HG02973 (cell line): Measurements from ENCODE around the gene MAGI3.
"Not testable (repeated sequence)": the region's sequence is repeated elsewhere in the genome, so short reads cannot be mapped to it uniquely, and the experiment has no call there.

Experiments
- ATAC-seq: cut with Tn5 transposase; IDR thresholded peaks from one replicate; pipeline ENCODE4 v1.9.1; 2021; ENCODE audit warnings: moderate library complexity; ENCODE audit not compliant: unreplicated experiment

MAGI3 gene

DNA sequence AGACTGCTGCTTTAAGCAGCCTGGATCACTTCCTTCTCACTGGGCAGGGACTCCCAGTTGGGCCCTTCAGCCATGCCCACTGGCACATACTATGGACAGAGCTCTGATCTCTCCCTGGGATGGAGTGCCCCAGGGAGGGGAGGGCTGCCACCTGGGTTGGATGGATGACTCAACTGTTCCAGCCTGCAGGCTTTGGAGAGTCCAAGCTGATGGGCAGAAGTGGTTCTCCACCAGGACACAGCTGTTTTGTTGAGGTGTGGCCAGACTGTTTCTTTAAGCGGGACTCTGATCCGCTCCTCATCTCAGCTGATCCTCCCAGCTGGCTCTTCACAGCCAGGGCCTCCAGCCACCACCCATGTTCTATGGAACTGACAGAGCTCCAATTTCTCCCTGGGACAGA lies 166.9 kb downstream of the MAGI3 start:
- ATAC-seq, result no peak

DNA sequence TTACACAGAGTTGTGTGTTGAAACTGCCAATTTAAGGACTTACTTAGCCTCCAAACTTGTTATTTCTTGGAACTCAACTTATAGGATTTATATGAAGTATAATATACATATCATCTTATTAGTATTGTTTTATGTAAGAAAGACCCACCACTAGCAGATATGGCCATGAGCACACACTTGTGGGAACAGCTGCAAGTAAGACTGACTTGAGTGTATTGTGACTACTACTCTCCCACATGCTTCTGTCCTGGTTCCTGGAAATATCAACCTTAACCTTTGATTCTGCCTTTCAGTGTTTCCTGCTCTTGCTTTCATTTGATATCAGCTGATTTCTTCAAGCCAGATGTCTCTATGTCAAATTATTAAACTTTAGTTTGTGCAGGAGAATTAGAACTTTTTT lies 175.3 kb downstream of the MAGI3 start:
- no peak for ATAC-seq

DNA sequence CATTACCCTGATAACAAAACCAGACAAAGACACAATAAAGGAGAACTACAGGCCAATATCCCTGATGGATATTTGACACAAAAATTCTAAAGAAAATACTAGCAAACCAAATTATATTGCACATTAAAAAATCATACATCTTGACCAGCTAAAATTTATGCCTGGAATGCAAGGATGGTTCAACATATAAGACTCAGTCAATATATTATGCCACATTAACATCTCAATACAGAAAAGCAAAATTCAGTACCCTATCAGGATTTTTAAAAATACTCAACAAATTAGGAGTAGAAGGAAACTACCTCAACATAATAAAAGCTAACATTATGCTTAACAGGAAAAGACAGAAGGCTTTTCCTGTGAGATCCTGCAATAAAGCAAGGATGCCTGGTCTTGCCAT lies 177.1 kb downstream of the MAGI3 start:
- ATAC-seq, result no peak

DNA sequence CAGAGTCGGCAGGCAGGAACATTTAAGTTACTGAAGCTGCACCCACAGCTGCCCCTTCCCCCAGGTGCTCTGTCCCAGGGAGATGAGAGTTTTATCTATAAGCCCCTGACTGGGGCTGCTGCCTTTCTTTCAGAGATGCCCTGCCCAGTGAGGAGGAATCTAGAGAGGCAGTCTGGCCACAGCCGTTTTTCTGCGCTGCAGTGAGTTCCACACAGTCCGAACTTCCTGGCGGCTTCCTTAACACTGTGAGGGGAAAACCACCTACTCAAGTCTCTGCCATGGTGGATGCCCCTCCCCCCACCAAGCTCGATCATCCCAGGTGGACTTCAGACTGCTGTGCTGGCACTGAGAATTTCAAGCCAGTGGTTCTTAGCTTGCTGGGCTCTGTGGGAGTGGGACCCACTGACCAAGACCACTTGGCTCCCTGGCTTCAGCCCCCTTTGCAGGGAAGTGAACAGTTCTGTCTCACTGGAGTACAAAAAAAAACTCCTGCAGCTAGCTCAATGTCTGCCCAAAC lies 185.5 kb downstream of the MAGI3 start:
- ATAC-seq, result not testable (repeated sequence)

DNA sequence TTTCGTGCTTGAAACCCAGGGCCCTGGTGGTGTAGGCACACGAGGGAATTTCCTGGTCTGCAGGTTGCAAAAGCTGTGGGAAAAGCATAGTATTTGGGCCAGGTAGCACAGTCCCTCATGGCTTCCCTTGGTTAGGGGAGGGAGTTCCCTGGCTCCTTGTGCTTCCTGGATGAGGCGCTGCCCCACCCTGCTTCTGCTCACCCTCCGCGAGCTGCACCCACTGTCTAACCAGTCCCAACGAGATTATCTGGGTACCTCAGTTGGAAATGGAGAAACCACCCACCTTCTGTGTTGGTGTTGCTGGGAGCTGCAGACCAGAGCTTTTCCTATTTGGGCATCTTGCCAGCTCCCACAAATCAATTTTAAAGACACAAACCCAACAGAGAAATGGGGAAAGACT lies 186.0 kb downstream of the MAGI3 start:
- no peak for ATAC-seq

DNA sequence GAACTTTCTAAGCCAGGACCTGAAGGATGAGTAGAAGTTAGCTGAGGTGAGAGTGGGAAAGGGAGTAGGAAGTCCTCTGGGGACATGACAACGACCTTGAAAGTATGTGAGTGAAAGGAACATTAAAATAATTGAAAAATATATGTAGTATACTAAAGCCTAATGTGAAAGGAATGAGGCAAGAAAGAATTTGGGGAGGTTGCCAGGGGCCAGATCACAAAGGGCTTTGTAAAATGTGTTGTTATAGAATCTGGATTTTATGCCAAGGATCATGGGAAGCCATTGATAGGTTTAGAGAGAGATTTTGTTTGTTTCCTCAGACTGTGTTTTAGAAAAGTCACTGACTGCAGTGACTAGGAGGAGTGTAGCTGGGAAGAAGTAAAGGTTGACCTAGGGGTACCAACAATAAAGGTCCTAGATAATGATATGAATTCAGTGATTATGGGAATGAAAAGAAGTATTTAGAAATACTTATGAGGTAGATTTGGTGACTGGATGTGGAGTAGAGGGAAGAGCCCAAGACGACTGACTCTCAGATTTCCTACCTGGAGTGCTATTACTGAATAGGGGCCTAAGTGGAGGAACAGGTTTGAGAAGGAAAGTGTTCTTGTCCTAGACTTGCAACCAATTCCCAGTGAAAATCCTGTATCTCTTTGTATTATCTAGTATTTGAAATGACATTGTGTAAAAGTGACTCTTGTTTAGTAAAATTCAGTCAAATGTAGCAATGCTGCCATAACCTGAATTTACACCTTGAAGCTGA lies 189.1 kb downstream of the MAGI3 start:
- ATAC-seq, result no peak

DNA sequence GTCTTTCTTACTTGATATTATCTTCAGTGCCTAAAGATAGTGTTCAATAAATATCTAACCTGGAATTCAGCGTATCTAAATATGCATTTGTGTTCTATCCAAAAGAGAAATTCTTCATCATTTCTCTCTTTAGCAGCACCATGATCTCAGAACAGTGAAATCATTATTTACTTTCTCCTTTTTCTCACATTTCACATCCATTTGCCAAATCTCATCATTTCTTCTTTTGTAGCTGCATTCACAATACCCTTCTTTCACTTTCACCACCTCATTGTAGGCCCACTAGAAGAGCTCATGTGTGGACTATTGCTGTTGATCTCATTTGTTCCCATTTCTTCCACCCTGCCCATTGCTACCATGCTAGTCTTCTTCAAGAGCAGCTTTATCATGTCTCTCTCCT lies 191.0 kb downstream of the MAGI3 start:
- no peak for ATAC-seq

DNA sequence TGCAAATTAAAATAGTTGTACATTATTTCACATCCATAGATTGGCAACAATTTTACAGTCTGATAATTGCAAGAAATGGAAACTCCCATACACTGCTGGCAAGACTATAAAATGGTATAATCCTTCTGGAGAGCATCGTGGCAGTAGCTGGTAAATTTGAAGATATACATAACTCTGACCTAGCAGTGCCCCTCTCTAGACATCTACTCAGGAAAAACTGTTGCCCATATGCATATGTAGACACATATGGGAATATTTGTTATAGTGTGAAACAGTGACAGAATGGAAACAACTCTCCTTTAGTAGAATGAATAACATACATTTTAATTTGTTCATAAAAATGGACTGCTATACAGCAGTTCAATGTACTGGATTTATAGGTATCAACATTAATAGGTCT lies 191.8 kb downstream of the MAGI3 start:
- no peak for ATAC-seq

DNA sequence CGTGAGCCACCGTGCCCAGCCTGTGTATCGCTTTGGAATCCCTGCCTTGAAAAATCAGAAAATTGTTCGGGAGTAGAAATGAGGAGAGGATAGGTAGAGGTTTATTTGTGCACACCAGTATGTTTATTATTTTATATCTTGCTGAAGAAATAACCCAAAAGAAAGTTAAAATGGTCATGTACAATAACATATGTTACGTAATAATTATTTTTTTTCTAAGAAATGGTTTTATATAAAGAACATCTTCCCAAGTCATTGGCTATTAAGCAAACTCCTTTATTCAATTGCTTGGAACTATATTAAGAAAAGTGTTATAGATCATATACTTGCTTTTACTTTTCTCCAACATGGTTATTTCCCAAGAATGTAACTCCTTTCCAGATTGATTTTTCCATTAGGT lies 197.2 kb downstream of the MAGI3 start:
- ATAC-seq, result no peak

DNA sequence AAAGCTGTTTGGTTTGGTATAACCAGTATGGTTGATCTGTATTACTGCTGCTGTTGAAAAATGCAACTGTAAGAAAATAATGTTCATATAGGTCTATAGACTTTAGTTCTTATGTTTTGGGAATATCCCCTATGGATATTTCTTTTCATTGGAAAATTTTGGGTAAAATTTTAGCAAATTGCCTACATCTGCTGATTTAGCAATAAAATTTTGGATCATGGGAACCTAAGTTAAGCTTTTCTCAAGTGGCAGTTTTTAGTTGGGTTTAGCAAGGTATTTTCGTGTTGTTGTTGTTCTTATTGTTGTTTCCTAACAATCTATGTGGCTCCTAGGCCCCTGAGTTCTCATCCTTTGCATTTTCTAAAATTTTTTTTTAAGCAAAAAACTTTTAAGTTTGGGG lies 201.9 kb downstream of the MAGI3 start:
- no peak for ATAC-seq

DNA sequence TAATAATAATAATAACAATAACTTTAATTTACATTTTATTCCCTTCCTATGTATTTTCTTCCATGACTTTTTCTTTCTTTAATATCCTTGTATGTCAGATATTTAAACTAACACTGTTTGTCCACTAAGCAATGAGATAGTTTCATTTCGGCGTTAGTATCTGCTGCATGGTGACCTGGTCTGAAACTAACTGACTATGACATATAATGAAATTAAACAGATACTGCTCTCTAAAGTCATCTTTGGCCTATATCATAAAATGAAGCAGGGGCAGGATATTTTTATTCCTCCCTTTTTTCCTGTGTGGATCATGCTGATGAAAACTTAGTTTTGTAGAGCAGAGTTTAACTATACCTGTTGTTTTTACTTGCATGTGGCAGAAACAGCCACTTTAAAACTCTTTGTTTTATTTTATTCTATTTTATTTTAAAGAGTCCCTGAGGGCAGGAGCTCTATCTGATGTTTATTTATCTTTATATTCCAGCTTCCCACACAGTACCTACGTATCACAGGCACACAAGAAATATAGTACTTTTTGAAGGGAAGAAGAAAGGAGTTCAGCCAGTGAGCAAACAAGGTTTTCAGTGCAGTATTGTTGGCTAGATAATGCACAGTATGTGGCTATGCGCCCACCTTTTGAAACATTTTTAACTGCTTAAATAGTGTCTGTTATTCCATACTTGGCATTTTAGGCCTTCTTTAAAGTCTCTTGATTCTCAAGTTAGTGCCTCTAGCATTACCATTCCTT lies 203.4 kb downstream of the MAGI3 start:
- ATAC-seq, result no peak

DNA sequence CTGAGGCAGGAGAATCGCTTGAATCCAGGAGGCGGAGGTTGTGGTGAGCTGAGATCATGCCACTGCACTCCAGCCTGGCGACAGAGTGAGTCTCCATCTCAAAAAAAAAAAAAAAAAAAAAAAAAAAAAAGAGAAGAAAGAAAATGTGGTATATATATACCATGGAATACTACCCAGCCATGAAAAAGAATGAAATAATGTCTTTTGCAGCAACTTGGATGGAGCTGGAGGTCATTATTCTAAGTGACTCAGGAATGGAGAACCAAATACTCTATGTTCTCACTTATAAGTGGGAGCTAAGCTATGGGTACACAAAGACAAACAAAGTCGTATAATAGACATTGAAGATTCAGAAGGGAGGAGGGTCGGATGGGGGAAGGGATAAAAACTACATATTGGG lies 214.2 kb downstream of the MAGI3 start:
- ATAC-seq, result not testable (repeated sequence)

DNA sequence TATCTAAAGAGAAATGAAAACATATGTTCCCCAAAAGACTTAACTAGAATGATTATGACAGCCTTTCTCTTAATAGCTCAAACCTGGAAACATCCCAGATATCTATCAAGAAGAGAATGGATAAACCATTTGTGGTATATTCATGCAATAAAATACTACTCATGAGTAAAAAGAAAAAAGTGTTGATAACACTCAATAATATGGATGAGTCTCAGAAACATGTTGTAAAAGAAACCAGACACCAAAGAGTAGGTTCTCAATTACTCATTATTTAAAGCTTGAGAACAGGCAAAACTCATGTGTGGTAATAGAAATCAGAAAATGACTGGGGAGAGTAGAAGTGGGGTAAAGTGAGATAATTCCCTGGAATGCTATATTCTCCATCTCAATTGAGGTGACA lies 214.8 kb downstream of the MAGI3 start:
- no peak for ATAC-seq

DNA sequence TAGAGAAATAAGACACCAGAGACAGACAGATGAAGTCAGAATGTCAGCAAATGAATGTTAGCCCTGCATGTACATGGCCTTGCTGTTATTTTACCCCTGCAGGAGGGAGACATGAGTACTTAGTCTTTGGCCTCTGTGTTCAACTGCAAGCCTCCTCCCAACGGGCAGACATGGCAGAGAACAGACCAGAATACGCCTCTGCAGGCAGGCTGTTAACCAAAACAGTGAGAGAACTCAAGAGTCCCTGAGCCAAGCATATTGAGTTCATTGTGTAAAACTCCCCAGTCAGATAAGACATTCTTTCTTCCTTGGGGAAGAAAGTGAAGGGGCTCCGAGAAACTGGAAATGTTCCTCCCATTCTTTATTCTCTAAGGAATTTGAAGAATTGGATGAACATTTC lies 218.1 kb downstream of the MAGI3 start:
- no peak for ATAC-seq

DNA sequence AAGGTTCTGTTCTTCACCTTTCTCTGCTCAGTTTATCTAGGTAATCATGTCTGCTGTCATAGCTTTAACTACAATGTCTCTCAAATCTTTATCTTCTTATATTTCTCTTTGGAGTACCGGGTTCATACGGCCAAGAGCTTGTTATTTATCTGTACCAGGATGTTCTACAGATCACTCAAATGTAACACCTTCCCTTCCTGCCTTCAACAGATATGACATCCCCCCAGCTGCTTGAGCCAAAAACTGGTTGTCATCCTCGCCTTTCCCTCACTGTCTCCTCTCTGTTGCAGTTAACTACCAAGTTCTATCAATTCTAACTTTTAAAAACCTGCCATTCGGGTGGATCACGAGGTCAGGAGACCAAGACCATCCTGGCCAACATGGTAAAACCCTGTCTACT lies 220.1 kb downstream of the MAGI3 start:
- no peak for ATAC-seq

DNA sequence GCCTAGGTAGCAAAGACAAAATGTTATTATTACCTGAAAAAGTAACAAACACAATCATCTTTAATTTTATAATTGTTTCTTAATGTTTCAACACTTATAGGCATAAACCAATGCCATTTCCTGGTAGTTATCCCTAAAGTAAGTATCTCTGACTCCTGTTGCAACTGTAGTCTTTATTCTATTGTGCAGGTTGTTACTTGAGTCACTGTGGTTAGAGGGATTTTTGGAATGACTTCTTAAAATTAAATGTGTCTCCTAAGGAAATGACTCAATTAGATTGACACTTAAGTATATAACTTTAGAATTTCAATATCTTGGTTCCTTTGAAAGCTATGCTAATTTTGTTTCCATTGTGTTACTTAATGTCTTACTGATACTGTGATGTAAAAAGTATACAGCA lies 225.1 kb downstream of the MAGI3 start:
- no peak for ATAC-seq

DNA sequence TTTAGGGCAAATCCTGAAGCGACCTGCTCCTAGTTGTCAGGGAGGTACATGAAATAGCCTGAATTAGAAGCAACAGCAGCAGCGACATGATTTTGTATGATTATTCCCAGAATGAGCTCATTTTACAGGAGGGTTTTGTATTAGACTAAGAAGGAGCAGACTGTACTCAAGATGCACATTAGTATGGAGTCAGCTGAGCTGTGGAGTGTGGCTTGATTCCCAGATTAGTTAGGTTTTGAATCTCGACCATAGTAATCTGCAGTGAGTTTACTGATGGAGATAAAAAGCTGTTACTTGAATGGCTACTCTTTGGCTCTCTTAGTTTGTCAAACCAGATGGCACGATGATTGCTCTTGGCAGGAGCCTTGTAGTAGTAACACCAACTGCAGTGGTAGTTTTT lies 225.8 kb downstream of the MAGI3 start:
- no peak for ATAC-seq

DNA sequence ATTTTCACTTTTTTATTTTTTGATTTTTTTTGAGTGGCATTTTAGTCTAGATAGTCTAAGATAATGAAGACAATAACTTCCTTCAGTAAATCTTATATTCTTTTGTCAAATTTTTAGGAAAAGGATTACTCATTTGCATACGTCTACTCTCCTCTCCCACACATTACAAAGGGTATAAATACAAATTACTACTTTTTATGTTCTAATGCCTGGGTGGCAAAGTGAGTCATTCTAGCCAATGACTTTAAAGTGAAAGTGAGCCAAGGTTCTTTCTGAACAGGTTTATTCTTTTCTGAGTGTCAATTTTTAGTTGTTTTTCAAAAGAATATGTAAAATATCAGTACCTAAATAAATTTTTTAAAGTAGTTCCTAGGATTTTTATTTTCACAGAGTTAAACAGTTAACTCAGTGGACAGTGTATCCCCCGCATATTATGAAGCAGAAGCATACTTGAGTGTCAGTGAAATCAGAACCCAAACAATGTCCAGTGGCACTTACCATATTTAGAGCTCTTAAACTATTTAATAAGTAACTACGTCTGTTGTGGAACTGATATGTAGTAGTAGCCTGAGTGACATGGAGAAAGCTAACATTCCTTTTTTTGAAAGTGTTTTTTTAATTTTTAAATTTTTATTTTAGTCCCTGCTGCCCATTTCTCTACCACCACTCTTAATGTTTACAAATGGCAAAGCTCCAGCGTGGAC lies 227.3 kb downstream of the MAGI3 start:
- ATAC-seq, result no peak

DNA sequence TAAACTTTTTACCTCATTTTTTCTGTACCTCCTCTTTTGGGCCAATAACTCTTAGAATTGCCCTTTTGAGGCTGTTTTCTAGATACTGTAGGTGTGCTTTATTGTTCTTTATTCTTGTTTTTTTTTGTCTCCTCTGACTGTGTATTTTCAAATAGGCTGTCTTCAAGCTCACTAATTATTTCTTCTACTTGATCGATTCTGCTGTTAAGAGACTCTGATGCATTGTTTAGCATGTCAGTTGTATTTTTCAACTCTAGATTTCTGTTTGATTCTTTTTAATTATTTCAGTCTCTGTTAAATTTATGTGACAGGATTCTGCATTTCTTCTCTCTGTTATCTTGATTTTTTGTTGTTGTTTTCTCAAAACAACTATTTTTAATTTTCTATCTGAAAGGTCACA lies 238.7 kb downstream of the MAGI3 start:
- ATAC-seq, result no peak

DNA sequence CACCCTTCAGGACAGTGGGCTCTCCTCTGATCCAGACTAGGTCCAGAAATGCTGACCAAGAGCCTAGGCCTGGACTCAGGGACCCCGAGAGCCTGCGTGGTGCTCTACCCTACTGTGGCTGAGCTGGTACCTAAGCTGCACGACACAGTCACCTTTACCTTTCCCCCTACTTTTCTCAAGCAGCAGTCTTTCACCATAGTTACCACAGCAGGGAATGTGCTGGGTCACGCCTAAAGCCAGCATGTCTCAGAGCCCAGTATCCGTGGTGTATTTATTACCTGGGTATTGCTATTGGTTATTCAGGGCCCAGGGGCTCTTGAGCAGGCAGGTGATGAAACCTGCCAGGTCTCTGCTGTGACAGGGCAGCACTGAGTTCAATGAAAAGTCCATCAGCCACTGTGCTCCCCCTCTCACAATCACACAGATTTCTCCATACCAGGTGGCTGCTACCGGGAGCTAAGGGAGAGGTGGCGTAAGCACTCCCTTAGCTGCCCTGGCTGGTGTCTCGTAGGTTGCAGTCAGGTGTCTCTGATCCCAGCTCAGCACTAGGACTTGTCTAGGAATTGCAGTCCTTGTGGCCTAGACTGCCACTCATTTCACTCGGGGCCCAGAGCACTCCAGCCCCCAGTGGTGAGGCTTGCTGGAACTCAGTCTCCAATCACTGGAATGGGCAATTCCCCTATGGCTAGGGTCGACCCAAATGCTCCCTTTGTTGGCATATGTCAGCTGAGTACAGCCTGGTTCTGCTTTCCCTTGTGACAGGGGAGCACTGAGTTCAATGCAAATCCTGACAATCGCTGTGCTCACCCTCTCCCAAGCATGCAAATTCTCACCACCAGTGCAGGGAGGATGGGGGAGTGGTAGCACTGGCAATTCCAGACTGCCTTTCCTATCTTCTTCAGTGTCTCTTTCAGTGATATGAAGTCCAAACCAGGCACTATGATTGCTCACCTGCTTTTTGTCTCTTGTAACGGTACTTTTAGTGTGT lies 240.3 kb downstream of the MAGI3 start:
- no peak for ATAC-seq

DNA sequence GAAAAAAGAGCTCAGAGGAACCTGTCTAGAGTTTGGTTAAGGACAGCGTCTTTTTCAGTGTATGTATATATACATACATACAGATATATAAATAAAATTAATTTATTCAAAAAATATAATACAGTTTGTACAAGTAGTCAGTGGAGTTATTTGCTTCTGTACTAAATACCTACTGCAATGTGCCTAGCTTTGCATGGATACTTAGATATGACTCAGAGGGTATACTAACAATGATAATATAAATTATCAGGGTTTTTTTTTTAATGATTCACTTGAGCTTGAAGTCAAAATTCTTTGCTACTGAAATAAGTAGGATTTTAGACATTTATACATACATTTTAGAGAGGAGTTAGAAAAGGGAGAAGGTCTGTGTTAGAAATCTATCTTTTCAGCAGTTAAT lies 251.1 kb downstream of the MAGI3 start:
- ATAC-seq, result no peak
